ENCODE results near the gene NRF1. TPM values are rescaled to one million over a fixed set of nuclear protein-coding genes. Genes with fewer than 3 reads are reported as not detected.

Gene NRF1
- total RNA-seq, 2 donors from 2014 or later: 11.7 to 13.8 TPM

- no peak for DNase-seq (ENCODE audit: low spot score)
- intact Hi-C loops (cut with DNase I): no loop called here
Observed at GRCh38 chr7:129784783-129785684, 173.5 kb downstream of the NRF1 start.

DNA sequence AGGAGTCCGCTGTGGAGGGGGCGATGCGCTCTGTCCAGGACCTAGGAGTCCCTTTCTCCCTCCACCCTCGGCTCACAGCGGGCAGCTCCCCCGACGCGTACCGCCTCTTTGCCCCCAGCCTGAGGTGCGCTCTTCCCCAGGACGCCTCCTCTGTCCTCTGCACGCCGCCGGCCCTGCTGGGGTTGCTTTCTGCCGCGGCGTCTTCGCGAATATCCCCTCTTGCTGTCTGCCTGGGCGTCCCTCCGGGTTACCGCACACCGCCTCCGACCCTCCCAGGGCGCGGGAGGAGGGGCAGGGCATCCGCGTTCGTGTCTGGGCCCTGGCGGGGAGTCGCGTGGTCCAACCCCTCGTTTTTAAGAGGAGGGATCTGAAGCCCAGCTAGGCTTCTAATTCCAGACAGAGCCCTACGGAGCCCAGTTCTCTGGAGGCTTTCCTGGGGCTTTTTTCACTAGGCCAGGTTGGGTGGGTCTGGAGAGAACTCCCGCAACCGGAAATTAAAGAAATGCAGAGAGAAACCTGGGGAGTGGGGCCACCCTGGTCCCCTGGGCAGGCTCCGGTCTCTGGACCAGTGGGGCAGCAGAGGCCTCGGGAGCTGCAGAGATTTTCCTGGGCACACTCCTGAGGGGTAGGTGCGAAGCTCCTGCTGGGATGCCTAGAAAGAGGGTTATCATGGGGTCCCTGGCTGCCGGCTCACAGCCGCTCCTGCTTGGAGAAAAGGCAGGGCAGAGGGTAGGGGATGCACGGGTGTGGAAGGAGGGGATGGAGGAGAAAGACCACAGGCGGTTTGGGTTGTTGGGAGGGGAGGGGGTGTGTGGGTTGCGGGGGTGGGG is 174.4 kb downstream of the NRF1 start:
- no peak for DNase-seq (ENCODE audit: low spot score)
- intact Hi-C loops (cut with DNase I): no loop called here

- intact Hi-C loops (cut with DNase I): no loop called here
- no peak for DNase-seq (ENCODE audit: low spot score)
Observed at GRCh38 chr7:129786825-129787563, 175.5 kb downstream of the NRF1 start.

DNA sequence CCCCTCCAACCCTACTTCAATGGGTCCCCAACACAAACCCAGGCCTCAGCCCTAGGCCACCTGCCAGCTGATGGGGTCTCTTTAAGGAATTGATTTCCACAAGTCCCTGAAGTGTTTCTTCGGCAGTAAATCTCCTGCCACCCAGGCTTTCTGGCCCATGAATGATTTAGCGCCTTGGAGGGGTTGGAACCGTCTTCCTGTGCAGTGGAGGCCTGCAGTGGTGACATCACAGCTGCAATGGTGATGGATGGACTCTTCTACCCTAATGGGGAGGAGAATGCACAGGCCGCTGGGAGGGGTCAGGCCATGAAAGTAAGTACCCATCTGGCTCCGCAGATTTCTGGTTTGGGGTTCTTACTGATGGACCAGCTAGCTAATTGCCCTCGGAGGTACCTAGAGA is 177.5 kb downstream of the NRF1 start:
- intact Hi-C loops (cut with DNase I): no loop called here

GRCh38 chr7:129789652-129790051 is 178.1 kb downstream of the NRF1 start:
- no peak for DNase-seq (ENCODE audit: low spot score)
- intact Hi-C loops (cut with DNase I): no loop called here

More for the DNA sequence above, 177.5 kb downstream of the NRF1 start:
- DNase-seq (ENCODE audit: low spot score): no peak

GRCh38 chr7:129790136-129790535 is 178.6 kb downstream of the NRF1 start:
- intact Hi-C loops (cut with DNase I): no loop called here
- no peak for DNase-seq (ENCODE audit: low spot score)

DNA sequence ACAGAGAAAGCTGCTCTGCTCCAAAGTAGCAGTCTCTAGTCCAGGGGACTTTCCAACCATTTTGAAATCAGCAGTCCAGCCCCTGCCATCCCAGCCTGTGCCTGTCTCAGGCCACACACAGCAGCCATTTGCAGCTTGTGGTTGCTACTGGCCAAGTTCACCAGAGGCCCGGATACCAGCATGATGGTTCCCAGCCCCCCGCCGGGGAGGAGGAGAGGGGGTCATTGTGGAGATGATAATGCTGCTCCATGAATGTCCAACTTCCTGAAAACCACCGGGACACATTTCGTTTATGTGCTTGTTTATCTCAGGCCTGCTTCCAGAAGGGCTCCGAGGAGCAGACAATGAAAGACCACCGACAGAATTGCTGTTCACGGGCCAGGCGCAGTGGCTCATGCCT is 181.2 kb downstream of the NRF1 start:
- no peak for DNase-seq (ENCODE audit: low spot score)
- intact Hi-C loops (cut with DNase I): no loop called here

- intact Hi-C loops (cut with DNase I): loop anchor here in 1 of 2 donors (1.0 kb wide), 1 partner anchor 80 kb away; no protein-coding TSS in a partner anchor
- peak; percentile 75 for DNase-seq (ENCODE audit: low spot score)
Observed at GRCh38 chr7:129793506-129794310, 182.2 kb downstream of the NRF1 start.

GRCh38 chr7:129794461-129794860 is 182.9 kb downstream of the NRF1 start:
- DNase-seq (ENCODE audit: low spot score): peak; percentile 37
- intact Hi-C loops (cut with DNase I): loop anchor here in 1 of 2 donors (1.0 kb wide), 1 partner anchor 81 kb away; no protein-coding TSS in a partner anchor

GRCh38 chr7:129796186-129796775 is 184.8 kb downstream of the NRF1 start:
- intact Hi-C loops (cut with DNase I): no loop called here
- no peak for DNase-seq (ENCODE audit: low spot score)

GRCh38 chr7:129797214-129797789 is 185.8 kb downstream of the NRF1 start:
- intact Hi-C loops (cut with DNase I): no loop called here
- DNase-seq (ENCODE audit: low spot score): no peak

DNA sequence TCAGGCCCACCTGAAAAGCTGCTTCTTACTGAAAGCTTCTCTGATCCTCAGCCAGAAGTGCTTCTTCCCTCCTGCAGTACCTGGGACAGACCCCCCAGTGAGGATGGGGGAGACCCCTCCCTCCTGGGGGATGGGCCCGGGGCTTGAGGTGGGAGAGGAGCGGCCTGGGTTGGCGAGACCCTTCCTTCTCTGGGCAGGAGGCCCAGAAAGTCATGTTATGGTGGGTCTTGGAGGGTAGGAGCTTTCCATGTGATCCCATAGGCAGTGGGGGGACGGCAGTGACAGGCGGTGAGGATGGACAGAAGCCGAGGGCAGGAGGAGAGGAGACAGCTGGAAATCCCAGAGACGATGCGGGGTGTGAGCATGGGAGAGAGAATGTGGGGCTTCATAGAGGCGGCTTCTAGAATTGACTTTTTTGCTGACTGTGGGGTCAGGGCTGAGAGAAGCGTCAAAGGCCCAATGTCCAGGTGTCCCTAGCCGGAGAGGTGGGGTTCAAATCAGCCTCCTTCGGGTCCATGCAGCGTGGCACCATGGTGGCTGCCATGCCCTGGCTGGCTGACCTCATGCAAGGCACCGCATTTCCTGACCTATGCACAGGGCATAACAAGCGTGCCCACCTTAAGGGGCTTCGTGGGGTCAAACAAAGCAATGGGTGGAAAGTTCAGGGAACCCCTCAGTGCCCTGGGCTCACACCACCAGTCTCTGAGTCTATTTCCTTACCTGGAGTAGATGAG is 187.3 kb downstream of the NRF1 start:
- peak; percentile 15 for DNase-seq (ENCODE audit: low spot score)
- intact Hi-C loops (cut with DNase I): no loop called here

DNA sequence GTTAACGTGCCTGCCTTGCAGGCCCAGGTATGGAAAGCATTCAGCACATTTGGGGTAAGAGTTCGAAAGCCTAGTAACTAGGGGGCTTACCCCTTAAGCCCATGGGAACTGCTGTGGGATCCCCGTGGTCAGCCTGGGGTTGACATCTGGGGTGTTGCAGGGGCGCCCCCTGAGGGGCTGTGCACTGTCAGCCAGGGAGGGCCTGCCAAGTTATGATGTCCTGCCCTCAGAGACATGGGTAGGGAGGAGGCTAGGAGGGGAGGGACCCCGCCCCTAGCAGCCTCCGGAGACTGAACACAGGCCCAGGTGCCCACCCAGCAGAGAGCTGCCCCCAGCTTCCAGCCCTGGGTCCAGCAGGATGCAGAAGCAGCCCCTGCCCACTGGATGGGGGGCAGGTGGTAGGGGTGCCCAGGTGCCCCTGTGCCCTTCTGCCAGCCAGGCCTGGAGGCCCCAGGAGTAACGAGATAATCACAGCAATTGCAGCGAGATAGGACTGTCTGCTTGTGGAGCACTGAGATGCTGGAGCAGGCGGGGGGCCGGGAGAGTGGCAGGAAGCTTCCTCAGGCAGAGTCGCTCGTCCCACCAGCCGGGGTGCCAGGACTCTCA is 187.9 kb downstream of the NRF1 start:
- intact Hi-C loops (cut with DNase I): no loop called here

DNA sequence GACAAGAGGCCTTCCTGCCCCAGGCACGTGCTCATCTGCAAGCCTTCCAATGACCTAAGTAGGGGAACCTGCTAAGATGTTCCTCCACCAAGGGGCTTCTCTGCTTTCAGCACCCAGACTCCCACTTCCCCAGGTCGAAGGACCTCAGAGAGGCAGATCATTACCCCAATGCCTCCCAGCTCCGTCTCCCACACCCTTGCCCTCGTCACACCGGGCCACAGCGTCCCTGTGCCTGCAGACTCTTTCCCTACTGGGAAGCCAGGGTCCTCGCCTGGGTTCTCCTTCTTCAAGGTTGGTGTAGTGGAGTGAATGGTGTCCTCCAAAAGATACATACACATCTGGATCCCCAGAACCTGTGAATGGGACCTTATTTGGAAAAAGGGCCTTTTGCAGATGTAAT is 189.4 kb downstream of the NRF1 start:
- intact Hi-C loops (cut with DNase I): no loop called here
- no peak for DNase-seq (ENCODE audit: low spot score)

More for the DNA sequence above, 187.9 kb downstream of the NRF1 start:
- DNase-seq (ENCODE audit: low spot score): no peak

- DNase-seq (ENCODE audit: low spot score): peak; percentile 19
- intact Hi-C loops (cut with DNase I): no loop called here
Observed at GRCh38 chr7:129801882-129802281, 190.4 kb downstream of the NRF1 start.

GRCh38 chr7:129803546-129804081 is 192.1 kb downstream of the NRF1 start:
- intact Hi-C loops (cut with DNase I): no loop called here
- DNase-seq (ENCODE audit: low spot score): no peak
